Stimulated activated naive CD8-positive, alpha-beta T cell treated with anti-CD3 and anti-CD28 coated beads, Interleukin-15, Interleukin-2, amounts not matched to agents 100 U/mL and 50 U/mL, for 24 hours (primary cell): ENCODE results near the gene CTBP2.

Experiments
- ATAC-seq: fragments of 150-1000 bp; cut with Tn5 transposase; one replicate; pipeline ENCODE4 v1.10.0; 2021
- DNase-seq: peaks from one replicate; pipeline ENCODE4 v3.0.0; 2021

Gene CTBP2

DNA sequence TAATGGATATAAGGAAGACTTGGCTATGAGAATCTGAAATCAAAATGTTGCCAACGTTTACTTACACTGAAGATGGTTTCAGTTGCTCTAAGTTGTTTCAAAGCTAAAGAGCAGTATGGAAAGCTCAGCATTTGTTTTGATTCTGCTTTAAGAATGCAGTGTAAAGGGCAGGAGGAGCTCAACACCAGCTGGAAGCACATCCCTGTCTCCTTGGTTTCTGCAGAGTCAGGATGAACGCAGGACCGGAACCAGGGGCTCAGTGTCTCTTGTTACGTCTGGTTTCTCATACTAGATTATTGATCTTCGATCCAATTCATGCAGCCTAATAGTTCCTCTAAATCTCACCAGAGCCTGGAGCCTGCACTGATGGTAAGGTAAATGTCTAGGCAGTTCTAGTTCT lies 194.4 kb downstream of the CTBP2 start:
- ATAC-seq (no peak), DNase-seq (no peak)

DNA sequence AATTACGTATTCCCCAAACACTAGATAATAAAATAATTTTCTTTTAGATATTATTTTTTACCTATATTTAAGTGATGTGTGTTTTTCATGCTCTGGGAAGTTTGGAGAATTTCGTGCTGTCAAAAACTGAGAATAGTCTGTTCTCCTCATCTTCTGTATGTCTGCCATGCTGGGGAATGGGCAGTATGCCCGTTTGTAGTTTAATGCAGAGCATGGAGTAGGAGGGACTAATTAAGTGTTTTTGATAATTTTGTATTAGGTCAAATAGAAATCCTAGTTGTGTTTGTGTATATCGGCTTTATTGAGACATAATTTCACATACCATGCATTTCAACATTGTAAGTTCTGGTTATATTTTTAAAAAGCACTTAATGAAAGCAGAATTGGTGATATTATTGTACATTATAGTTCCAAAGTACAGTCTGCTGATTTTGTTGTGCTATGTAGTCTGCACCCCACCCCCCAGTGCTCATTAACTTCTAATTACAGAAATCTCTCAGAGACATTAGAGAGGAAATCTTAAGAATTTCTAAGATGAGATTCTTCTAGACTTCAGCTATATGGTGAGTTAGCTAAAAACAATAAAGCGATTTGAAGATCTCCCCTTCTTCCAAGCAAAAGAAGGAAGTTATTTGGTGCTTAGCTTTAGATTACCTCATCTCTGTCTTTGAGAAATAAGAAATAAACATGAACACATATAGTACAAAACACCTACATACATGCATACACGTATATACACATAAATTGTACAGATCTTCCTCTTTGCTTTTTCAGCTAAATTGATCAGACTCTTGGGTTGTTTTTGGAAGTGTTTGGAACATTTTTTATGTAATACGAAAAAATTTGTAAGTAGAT lies 196.3 kb downstream of the CTBP2 start:
- ATAC-seq, result no peak

DNA sequence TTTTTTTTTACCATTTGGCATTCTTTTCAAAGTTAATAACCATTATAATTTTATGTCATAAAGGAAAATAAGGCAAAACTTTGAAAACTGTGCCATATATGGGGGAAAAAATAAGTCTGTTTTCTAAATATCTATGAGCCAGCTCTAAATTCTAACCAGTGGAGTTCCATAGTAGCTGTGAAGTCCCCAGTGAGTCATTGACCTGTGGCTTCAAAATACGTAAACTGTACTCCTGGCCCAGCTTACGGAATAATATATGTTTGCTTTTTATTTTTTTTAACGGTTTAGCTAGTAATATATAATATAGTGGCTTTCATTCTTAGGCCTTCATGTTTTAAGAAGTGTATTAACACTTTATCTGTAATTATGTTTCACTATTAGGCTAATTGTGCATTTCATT lies 197.9 kb downstream of the CTBP2 start:
- DNase-seq (no peak), ATAC-seq (no peak)

More for the DNA sequence above, 196.3 kb downstream of the CTBP2 start:
- DNase-seq, result no peak

DNA sequence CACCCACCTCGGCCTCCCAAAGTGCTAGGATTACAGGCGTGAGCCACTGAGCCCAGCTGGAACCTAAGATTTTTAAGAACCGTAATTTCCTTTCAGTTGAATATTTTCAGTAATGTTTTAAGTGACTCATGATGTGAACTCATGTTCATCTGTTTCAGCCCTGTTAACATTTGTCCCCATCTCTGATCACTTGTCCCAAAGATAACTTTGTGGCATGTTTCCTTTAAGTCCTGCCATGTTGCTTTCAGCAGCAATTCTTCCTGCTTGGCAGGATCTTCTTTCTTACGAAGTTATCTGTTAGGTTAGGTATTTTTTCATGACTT lies 199.2 kb downstream of the CTBP2 start:
- ATAC-seq (no peak), DNase-seq (no peak)

DNA sequence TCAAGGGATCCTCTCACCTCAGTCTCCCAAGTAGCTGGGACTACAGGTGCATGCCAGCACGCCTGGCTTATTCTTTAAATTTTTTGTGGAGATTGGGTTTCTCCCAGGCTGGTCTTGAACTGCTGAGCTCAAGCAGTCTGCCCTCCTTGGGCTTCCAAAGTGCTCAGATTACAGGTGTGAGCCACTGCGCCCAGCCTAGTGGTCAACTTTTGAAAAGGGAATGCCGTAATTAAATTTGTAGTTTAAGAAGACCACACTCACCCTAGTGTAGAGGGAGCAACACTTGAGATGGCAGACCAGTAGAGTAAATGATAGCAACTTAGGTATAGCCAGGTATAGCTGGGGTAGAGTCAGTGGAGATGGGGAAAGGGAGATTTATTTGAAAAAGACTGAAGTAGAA lies 200.8 kb downstream of the CTBP2 start:
- ATAC-seq, result no peak
- no peak for DNase-seq

DNA sequence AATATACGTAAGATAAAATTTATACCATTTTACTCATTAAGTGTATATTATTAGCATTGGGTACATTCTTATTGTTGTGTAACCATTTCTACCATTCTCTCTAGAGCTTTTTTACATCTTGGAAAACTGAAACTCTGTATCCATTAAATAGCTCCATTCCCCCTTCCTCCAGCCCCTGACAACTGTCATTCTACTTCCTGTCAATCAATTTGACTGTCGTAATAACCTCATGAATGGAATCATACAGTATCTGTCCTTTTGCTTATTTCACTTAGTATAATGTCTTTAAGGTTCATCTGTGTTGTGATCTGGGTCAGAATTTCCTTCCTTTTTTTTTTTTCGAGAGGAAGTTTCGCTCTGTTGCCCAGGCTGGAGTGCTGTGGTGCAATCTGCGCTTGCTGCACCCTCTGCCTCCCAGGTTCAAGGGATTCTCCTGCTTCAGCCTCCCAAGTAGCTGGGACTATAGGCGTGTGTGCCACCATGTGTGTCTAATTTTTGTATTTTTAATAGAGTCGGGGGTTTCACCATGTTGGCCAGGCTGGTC lies 202.9 kb downstream of the CTBP2 start:
- DNase-seq, result no peak
- no peak for ATAC-seq

DNA sequence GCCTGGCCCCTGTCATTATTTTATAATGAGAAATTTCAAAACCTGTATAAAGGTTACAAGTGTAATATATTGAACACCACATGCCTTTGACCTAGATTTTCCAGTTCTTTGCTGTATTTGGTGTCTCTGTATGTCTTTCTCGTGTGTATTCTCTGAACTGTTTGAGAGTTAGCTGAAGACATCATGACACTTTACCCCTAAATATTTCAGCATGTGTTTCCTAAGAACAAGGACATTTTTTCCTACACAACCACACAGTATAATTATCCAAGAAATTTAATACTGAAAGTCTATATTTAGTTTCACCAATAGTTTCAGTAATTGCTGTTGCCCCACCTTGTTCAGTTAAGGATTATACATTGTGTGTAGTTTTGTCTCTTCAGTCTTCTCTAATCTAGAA lies 203.6 kb downstream of the CTBP2 start:
- no peak for ATAC-seq
- no peak for DNase-seq

DNA sequence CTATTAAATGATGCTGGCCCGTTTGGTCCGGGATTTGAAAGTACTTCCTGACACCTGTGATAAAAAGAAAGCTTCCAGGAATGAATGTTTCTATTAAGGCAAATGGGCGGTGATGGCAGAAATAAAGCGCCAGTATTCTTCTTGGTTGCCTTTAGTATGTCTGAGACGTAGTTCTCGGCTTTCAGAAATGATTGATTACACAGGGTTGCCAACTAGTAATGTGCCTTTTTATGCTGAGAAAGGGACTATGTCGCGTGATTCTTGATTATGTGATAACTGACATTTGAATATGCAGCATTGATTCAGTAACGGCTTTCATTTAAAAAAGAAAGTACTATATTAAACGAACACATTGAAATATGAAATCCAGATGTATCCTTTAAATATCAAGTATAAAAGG lies 204.5 kb downstream of the CTBP2 start:
- no peak for ATAC-seq
- no peak for DNase-seq

DNA sequence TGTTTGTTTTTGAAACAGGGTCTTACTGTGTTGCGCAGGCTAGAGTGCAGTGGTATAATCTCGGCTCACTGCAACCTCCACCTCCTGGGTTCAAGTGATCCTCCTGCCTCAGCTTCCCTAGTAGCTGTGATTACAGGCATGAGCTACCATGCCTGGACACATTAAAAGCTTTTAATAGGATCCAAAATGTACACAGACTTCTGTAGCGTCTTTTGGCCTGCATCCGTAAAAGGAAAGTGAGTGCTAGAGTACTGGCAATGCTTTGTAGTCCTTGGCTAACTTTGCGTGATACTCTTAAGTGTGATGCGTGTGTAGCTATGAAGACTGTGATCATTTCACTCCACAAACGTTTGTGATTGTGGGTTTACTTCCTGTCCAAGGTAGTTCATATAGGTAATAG lies 205.1 kb downstream of the CTBP2 start:
- no peak for DNase-seq
- no peak for ATAC-seq

DNA sequence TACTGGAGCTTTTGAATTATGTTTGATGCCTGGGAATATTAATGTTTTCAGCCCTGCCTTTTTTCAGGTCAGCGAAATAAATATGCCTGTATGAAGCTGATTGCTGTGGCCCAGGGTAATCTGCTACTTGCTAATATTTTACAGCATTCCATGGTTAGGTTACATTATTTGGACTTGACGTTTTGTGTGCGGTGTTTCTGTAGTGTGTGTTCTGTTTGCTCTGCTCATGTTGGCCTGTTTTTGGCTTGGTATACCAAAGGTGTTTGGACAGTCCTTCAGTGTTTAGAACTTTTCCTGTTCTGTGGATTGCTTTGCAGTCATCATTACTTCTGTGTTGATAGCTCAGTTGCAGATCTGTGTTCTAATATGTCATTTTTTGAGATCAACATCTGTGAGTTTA lies 206.9 kb downstream of the CTBP2 start:
- ATAC-seq, result no peak
- DNase-seq, result no peak

DNA sequence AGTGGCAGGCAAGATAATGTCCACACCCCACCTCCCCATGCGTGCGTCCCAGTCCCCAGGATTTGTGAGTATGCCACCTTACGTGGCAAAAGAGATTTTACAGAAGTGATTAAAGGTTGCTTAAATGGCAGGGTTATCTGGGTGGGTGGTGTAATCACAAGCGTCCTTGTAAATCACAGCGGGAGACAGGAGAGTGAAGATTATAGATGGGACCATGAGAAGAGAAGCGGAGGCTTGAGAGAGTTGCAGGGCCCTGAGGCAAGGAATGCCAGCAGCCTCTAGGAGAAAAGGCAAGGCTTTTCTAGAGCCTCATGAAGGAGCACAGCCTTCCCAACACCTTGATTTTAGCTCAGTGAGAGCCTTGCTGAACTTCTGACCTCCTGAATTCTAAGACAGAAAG lies 208.2 kb downstream of the CTBP2 start:
- ATAC-seq (no peak), DNase-seq (no peak)

DNA sequence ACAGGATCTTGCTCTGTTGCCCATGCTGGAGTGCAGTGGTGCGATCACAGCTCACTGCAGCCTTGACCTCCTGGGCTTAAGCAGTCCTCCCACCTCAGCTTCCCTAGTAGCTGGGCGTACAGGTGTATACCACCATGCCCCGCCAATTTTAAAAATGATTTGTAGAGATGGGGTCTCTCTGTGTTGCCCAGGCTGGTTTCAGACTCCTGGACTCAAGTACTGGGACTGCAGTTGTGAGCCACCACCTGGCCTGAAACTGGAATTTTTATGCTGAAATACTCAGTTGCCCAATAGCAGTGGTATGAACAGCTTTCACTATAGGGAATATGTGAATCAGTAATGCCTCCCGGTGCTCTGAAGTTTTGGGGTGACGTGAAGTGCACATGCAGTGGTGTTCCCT lies 210.8 kb downstream of the CTBP2 start:
- ATAC-seq (no peak), DNase-seq (no peak)

DNA sequence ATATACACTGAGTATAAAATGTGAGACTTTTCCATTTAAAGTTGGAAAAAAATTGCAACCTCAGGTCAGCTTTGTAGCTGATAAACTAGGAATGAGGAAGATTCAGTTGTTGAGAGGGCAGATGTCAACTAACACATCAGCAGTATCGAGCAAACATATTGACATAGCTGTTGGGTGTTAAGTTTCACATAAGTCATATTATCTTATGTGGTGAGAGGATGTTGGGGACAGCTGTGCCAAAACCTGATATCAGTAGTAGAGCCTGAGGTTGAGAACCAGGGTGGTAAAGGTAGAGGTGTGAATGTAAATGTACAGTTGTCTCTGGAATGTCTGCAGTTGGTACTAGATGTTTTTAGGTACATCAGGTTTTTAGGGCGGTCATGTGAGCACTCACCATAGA lies 213.4 kb downstream of the CTBP2 start:
- DNase-seq (no peak), ATAC-seq (no peak)

DNA sequence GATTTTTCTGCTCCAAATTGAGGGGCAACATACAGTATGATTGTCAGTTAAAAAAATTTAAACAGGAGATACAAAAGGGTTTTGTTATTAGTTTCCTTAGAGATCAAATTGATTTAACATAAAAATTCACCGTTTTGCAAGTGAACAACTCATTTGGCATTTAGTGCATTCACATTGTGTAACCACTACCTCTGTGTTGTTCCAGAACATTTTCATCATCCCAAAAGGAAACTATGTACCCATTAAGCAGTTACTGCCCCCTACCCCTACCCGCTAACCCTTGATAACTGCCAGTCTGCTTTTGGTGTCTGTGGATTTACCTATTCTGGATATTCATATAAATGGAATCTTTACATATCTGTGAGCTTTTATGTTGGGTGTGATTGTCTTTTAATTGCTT lies 215.4 kb downstream of the CTBP2 start:
- DNase-seq (no peak), ATAC-seq (no peak)

DNA sequence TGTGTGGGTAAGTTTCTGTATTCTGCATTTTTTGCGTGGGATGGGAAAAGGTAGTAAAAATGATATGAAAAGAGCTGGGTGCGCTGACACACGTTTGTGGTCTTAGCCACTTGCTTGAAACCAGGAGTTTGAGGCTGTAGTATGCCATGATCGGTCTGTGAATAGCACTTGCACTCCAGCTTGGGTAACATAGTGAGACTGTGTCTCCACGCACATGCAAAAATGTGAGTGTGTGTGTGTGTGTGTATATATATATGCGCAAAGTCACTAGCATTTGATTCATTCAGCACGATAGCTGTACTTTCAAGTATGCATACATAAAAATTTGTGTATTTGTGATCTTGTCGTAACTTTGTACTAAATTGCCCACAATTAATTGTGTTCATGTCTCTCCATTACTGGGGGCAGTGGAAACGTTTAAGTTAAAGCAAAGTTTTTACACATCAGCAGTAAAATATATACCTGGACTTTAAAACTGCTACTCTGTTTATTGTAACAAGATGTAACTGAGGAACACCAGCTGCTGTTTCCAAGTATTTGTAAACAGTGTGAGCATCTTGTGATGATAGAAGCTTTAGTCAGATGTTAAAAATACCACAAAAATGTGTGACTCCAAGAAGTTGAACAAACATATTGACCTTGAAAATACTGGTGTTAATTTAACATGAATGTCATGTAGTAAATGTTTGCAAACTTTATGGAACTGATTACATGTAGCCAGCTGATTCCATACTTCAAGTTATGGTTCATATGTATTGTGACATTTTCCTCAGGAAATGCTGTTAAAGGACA lies 216.9 kb downstream of the CTBP2 start:
- no peak for ATAC-seq
- DNase-seq, result no peak

DNA sequence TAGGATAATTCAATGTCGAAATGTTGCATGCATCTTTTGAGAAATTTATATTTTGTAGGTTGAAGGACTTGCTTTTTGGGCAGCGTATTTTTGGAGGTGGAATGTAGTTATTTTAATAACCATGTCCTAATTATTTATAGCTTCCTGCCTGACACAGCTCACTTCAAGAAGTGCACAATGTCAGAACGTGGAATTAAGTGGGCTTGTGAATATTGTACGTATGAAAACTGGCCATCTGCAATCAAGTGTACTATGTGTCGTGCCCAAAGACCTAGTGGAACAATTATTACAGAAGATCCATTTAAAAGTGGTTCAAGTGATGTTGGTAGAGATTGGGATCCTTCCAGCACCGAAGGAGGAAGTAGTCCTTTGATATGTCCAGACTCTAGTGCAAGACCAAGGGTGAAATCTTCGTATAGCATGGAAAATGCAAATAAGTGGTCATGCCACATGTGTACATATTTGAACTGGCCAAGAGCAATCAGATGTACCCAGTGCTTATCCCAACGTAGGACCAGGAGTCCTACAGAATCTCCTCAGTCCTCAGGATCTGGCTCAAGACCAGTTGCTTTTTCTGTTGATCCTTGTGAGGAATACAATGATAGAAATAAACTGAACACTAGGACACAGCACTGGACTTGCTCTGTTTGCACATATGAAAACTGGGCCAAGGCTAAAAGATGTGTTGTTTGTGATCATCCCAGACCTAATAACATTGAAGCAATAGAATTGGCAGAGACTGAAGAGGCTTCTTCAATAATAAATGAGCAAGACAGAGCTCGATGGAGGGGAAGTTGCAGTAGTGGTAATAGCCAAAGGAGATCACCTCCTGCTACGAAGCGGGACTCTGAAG lies 217.8 kb downstream of the CTBP2 start:
- ATAC-seq (no peak), DNase-seq (no peak)

DNA sequence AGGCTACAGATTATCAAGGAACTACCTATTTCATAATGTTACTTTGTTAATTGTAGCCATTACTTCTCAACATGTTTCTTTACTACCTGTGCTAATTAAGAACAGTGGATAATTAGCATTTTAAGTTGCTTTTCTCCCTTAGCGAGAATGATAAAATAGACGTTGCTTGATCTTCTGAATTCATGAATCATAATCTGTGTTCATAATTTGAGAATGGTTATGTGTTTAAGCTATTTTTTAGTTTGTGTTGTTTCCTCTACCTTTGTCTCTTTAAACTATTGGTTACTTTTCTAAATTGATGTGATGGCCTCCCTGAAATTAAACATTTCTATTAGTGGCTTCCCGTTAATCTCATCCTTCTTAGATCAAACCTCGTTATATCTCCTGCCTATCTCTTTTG lies 218.5 kb downstream of the CTBP2 start, which contains the start of gene ZRANB1:
Gene ZRANB1 (plus strand): TSS at position 301 of the 400 bp plus-strand sequence. CDS start 371 bp downstream, outside the sequence.
- ATAC-seq (no peak), DNase-seq (no peak)

DNA sequence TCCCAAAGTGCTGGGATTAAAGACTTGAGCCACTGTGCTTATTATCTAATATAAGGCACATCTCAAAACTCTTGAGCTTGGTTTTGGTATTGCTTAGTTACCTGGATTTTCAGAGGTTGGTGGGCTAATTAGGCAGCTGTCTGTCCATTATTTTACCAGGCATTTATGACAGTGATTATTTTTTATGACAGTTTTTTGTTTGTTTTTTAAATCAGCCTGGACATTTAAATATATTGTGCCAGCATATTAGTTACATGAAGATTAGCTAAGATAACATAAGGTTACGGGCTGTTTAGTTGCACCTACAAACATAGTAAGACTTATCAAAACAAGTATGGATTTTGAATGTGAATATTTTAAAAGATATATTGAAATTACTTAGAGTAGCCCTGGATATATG lies 221.1 kb downstream of the CTBP2 start:
- no peak for ATAC-seq
- no peak for DNase-seq

DNA sequence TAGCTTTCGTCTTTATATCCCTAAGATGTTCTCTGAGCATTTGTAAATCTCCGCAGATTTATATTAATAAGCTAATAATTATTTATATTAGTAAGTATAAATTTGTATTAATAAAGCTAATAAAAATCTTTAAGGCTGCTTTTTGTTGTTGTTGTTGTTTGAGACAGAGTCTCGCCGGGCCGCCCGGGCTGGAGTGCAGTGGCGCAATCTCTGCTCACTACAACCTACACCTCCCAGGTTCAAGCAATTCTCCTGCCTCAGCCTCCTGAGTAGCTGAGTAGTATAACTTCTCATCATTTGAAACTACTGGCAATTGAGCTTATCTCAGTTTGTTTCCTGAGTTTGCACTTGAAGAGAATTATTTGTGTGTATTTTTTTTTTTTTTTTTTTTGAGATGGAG lies 223.6 kb downstream of the CTBP2 start:
- DNase-seq (no peak), ATAC-seq (no peak)

DNA sequence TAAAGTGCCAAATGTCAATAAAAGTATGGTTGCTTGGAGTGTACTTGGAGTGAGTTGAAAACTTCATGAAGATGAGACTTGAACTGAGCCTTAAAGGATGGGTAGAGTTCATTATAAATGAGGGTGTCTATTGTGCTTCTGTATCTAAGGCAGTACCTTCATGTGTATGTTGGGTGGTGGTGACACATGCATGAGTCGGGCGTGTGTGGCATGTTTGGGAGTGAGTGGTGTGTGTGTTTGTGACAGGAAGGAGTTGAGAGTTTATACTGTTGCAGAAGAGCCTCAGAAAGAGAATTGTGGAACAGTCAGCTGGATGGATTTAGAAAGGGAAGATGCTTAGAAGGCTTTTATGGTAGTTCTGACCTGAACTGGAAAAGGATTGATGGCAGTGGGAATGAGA lies 224.4 kb downstream of the CTBP2 start:
- ATAC-seq, result peak; percentile 63
- DNase-seq, result peak; percentile 13
